Hepatocyte (in vitro differentiated cells): ENCODE measurements around the gene FIS1.

Experiments
- EZH2 ChIP-seq: fragments of 200-600 bp; sonication (generic); IDR thresholded peaks from 2 replicates; pipeline ENCODE4 v1.6.1; 2016; ENCODE audit warnings: antibody characterized with exemption, mild to moderate bottlenecking, borderline replicate concordance
- TF ChIP-seq, protein P1 (sequence below): fragments of 200-600 bp; sonication (generic); IDR thresholded peaks from 2 replicates; pipeline ENCODE4 v1.5.1; 2016; ENCODE audit warnings: antibody characterized with exemption, mild to moderate bottlenecking; ENCODE audit not compliant: poor library complexity

DNA sequence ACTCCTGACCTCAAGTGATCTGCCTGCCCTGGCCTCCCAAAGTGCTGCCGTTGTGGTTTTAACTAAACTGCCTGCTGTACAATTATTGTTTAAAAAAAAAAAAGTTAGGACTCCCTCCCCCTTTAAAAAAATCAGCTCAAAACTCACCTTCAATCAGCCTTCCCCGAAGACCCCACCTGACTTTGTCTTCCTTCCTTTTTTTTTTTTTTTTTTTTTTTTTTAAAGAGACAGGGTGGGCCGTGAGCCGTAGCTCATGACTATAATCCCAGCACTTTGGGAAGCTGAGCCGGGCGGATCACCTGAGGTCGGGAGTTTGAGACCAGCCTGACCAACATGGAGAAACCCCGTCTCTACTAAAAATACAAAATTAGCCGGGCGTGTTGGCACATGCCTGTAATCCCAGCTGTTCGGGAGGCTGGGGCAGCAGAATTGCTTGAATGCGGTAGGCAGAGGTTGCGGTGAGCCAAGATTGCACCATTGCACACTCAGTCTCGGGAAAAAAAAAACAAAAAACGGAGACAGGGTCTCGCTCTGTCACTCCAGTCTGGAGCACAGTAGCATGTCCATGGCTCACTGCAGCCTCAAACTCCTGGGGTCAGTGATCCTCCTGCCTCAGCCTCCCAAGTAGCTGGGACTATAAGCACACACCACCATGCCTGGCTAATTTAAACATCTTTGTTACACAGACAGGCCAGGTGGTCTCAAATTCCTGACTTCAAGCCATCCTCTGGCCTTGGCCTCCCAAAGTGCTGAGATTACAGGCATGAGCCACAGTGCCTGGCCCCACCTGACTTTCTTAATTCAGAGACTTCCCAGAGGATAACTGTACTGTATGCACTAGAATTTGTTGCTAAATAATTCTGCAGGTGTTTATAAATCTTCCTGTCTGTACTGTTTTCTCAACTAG is 3.2 kb downstream of the FIS1 start:
- no peak for TF ChIP-seq EZH2
- TF ChIP-seq, protein P1, sequence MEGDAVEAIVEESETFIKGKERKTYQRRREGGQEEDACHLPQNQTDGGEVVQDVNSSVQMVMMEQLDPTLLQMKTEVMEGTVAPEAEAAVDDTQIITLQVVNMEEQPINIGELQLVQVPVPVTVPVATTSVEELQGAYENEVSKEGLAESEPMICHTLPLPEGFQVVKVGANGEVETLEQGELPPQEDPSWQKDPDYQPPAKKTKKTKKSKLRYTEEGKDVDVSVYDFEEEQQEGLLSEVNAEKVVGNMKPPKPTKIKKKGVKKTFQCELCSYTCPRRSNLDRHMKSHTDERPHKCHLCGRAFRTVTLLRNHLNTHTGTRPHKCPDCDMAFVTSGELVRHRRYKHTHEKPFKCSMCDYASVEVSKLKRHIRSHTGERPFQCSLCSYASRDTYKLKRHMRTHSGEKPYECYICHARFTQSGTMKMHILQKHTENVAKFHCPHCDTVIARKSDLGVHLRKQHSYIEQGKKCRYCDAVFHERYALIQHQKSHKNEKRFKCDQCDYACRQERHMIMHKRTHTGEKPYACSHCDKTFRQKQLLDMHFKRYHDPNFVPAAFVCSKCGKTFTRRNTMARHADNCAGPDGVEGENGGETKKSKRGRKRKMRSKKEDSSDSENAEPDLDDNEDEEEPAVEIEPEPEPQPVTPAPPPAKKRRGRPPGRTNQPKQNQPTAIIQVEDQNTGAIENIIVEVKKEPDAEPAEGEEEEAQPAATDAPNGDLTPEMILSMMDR: no peak
